Stimulated activated CD4-positive, alpha-beta T cell treated with anti-CD3 and anti-CD28 coated beads, Interleukin-15, amount 100 ng/mL, for 24 hours (primary cell): ENCODE results near the gene ARFRP1.
A peak's percentile ranks its signal among the peaks of the same experiment; 100 is the strongest.
"Not testable (repeated sequence)": the region's sequence is repeated elsewhere in the genome, so short reads cannot be mapped to it uniquely, and the experiment has no call there.

Source experiments
- DNase-seq: peaks from one replicate; pipeline ENCODE4 v3.0.0-alpha.2; 2020

Gene ARFRP1

GRCh38 chr20:63732118-63733095 lies 24.6 kb upstream of the ARFRP1 start:
- DNase-seq, result no peak

- no peak for DNase-seq
These were observed 23.6 kb upstream of the ARFRP1 start for GRCh38 chr20:63731410-63731809.

- not testable (repeated sequence) for DNase-seq
These were observed 22.5 kb upstream of the ARFRP1 start for GRCh38 chr20:63730189-63730733.

- not testable (repeated sequence) for DNase-seq
These were observed 15.3 kb upstream of the ARFRP1 start for GRCh38 chr20:63722967-63723622.

- DNase-seq, result no peak
These were observed 11.2 kb upstream of the ARFRP1 start for GRCh38 chr20:63718996-63719395.

GRCh38 chr20:63714858-63715257 lies 7.1 kb upstream of the ARFRP1 start:
- no peak for DNase-seq

GRCh38 chr20:63712191-63712590 lies 4.4 kb upstream of the ARFRP1 start:
- DNase-seq, result no peak

GRCh38 chr20:63711085-63711645 lies 3.4 kb upstream of the ARFRP1 start:
- DNase-seq, result no peak

- DNase-seq, result no peak
These were observed 1.4 kb upstream of the ARFRP1 start for GRCh38 chr20:63709149-63709527.

GRCh38 chr20:63708301-63709148 lies 749 bp upstream of the ARFRP1 start:
- DNase-seq, result no peak

- peak; percentile 74 for DNase-seq
These were observed 771 bp downstream of the ARFRP1 start for GRCh38 chr20:63706852-63707557.

GRCh38 chr20:63706027-63706695 lies 1.6 kb downstream of the ARFRP1 start:
- no peak for DNase-seq

- DNase-seq, result no peak
These were observed 2.3 kb downstream of the ARFRP1 start for GRCh38 chr20:63705232-63706026.

- no peak for DNase-seq
These were observed 3.0 kb downstream of the ARFRP1 start for GRCh38 chr20:63704749-63705117.

- no peak for DNase-seq
These were observed 3.6 kb downstream of the ARFRP1 start for GRCh38 chr20:63703976-63704748.

- no peak for DNase-seq
These were observed 4.3 kb downstream of the ARFRP1 start for GRCh38 chr20:63703471-63703975.

- no peak for DNase-seq
These were observed 4.9 kb downstream of the ARFRP1 start for GRCh38 chr20:63702751-63703470.

- DNase-seq, result no peak
These were observed 5.6 kb downstream of the ARFRP1 start for GRCh38 chr20:63702036-63702665.
